GM12878 (cell line): ENCODE data around the gene TOX2. TPM values are rescaled to one million over a fixed set of nuclear protein-coding genes. Genes with fewer than 3 reads are reported as not detected.

Experiments
- ATAC-seq: fragments of 200-7000 bp; cut with Tn5 transposase; 3 replicates; pipeline ENCODE4 v1.9.1; 2020; ENCODE audit warnings: mild to moderate bottlenecking, moderate library complexity
- BruUV-seq: library from RNA; stranded (reverse); fragments of 400-500 nt; replicated peaks from 2 replicates; lab custom pipeline; 2021; lab: Mats Ljungman, UMichigan
- CTCF ChIA-PET: fragments of 300-600 bp; sonication (Branson Sonifier 250); formaldehyde crosslinking; extraction: SDS; loops from one replicate; lab custom pipeline; 2021; ENCODE audit warnings: inconsistent platforms; lab: Yijun Ruan, JAX
- POLR2A ChIA-PET: fragments of 350-600 bp; formaldehyde crosslinking; extraction: SDS; loops from one replicate; lab custom pipeline; 2021; ENCODE audit warnings: inconsistent platforms; lab: Charles Lee
- RAD21 ChIA-PET: fragments of 300-600 bp; sonication (Branson Sonifier 250); formaldehyde crosslinking; loops from one replicate; lab custom pipeline; 2023; ENCODE audit warnings: antibody characterized with exemption; ENCODE audit not compliant: unreplicated experiment; lab: Charles Lee
- SMC1A ChIA-PET: fragments of 300-600 bp; sonication (Branson Sonifier 250); formaldehyde crosslinking; loops from one replicate; lab custom pipeline; 2023; ENCODE audit not compliant: unreplicated experiment, uncharacterized antibody; lab: Charles Lee
- DNase-seq: peaks from one replicate; pipeline ENCODE4 v3.0.0-alpha.2; 2011; ENCODE audit warnings: low read depth, low spot score
- FAIRE-seq: peaks from 3 replicates; lab custom pipeline; 2011; peaks lifted over from hg19 to GRCh38; lab: Jason Lieb, UNC
- H2AFZ ChIP-seq: 2 replicates; pipeline ENCODE4 v1.6.0; 2011; ENCODE audit warnings: low read depth, low read length, control low read depth; ENCODE audit not compliant: control insufficient read depth
- H3K27ac ChIP-seq: 2 replicates; pipeline ENCODE4 v1.5.1; 2011; ENCODE audit warnings: control low read depth; ENCODE audit not compliant: control insufficient read depth, insufficient read depth
- H3K27me3 ChIP-seq, 2 experiments: replicated peaks in 1 of 2; 2 replicates each; pipeline versions ENCODE4 v1.6.0 to v1.6.1; 2011; ENCODE audit warnings: low read length in 1 of 2; ENCODE audit not compliant: control insufficient read depth in 2 of 2, insufficient read depth in 2 of 2
- H3K36me3 ChIP-seq, 2 experiments: 2 replicates each; pipeline ENCODE4 v1.5.1; 2011; ENCODE audit warnings: low read length in 1 of 2; ENCODE audit not compliant: control insufficient read depth in 2 of 2, insufficient read depth in 2 of 2
- H3K4me1 ChIP-seq: 2 replicates; pipeline ENCODE4 v1.6.1; 2011; ENCODE audit warnings: mild to moderate bottlenecking, low read length, moderate library complexity, mixed read lengths; ENCODE audit not compliant: control insufficient read depth, insufficient read depth
- H3K4me2 ChIP-seq: 2 replicates; pipeline ENCODE4 v1.6.0; 2011; ENCODE audit warnings: control low read depth; ENCODE audit not compliant: control insufficient read depth, insufficient read depth
- H3K4me3 ChIP-seq: fragments of 200-600 bp; sonication (generic); 2 replicates; pipeline ENCODE4 v1.5.1; 2016
- H3K79me2 ChIP-seq: 2 replicates; pipeline ENCODE4 v1.6.0; 2011; ENCODE audit warnings: low read length; ENCODE audit not compliant: control insufficient read depth, insufficient read depth
- H3K9ac ChIP-seq: 2 replicates; pipeline ENCODE4 v1.8.0; 2011; ENCODE audit warnings: low read length, control low read depth, mixed read lengths; ENCODE audit not compliant: control insufficient read depth, insufficient read depth
- H3K9me3 ChIP-seq: replicated peaks from 3 replicates; pipeline ENCODE4 v1.5.1; 2011; ENCODE audit warnings: mild to moderate bottlenecking, low read length; ENCODE audit not compliant: control insufficient read depth, insufficient read depth
- H4K20me1 ChIP-seq: 2 replicates; pipeline ENCODE4 v1.6.0; 2011; ENCODE audit not compliant: control insufficient read depth, insufficient read depth
- FOS ChIP-seq: IDR thresholded peaks from 3 replicates; pipeline ENCODE4 v1.6.1; 2011; ENCODE audit warnings: borderline replicate concordance; ENCODE audit not compliant: insufficient read length; ENCODE audit errors: extremely low read depth
- FOXK2 ChIP-seq: fragments of 450-650 bp; IDR thresholded peaks from 2 replicates; pipeline ENCODE4 v1.6.1; 2017; ENCODE audit warnings: mild to moderate bottlenecking, moderate library complexity
- FOXM1 ChIP-seq: IDR thresholded peaks from 2 replicates; pipeline ENCODE4 v1.6.1; 2012; ENCODE audit warnings: low read depth, mild to moderate bottlenecking, inconsistent platforms, low read length, moderate library complexity
- NFXL1 ChIP-seq: fragments of 450-650 bp; IDR thresholded peaks from 2 replicates; pipeline ENCODE4 v1.6.1; 2017; ENCODE audit warnings: antibody characterized with exemption, mild to moderate bottlenecking, borderline replicate concordance
- NRF1 ChIP-seq: conservative IDR thresholded peaks from 2 replicates; pipeline ENCODE4 v1.6.1; 2011; ENCODE audit warnings: mild to moderate bottlenecking, low read depth, low read length, improper control_type of control experiment
- ZNF274 ChIP-seq: IDR thresholded peaks from one replicate; pipeline ENCODE4 v1.8.0; 2011; ENCODE audit not compliant: insufficient read length, insufficient read depth
- ZSCAN29 ChIP-seq: fragments of 450-650 bp; IDR thresholded peaks from 2 replicates; pipeline ENCODE4 v1.6.1; 2017; ENCODE audit warnings: mild to moderate bottlenecking, moderate library complexity
- WGBS: methylation state at CpG from one replicate; pipeline ENCODE4 v1.1.6; 2016; ENCODE audit warnings: low lambda C conversion rate; ENCODE audit not compliant: insufficient replicate concordance, insufficient coverage; ENCODE audit errors: missing lambda C conversion rate; 5-methylcytosine and 5-hydroxymethylcytosine counted together
- in situ Hi-C: fragments of 300-500 bp; cut with MboI; formaldehyde crosslinking; loops from 9 replicates; pipeline ENCODE4 v1.14.3; 2018; ENCODE audit warnings: mixed read lengths
- intact Hi-C: fragments of 100-400 bp; cut with micrococcal nuclease; formaldehyde crosslinking; loops from one replicate; pipeline ENCODE4 v1.14.2; 2022; ENCODE audit not compliant: unreplicated experiment
- polyA plus RNA-seq, 11 experiments: library from polyadenylated mRNA; depleted of rRNA in 4 of 11; unstranded in 6 of 11; stranded (reverse) in 5 of 11; fragments of >200 nt; fragmentation: Nextera tagmentation in 4 of 11; fragmentation: Illumina TruSeq in 1 of 11; extraction: Ambion mirVana in 4 of 11; extraction: Trizol in 1 of 11; gene quantifications; 1 replicate in 1 of 11; 2 replicates in 10 of 11; pipeline versions ENCODE4 v1.2.1 to v1.2.3, GENCODE V29; 2011 to 2016; ENCODE audit warnings: inconsistent platforms in 2 of 11, missing spikeins in 2 of 11, low read depth in 1 of 11
- total RNA-seq, 4 experiments: library from RNA; depleted of rRNA in 3 of 4; stranded (reverse); fragments of >200 nt in 3 of 4; fragmentation: Illumina TruSeq in 1 of 4; extraction: Trizol in 1 of 4; gene quantifications; 2 replicates each; pipeline versions ENCODE4 v1.2.1 to v1.2.3, GENCODE V29; 2013 to 2021
- TF ChIP-seq, protein P1 (sequence below): fragments of 450-650 bp; IDR thresholded peaks from 2 replicates; pipeline ENCODE4 v1.6.1; 2017; ENCODE audit warnings: antibody characterized with exemption, mild to moderate bottlenecking, moderate library complexity
- TF ChIP-seq, protein P2 (sequence below): IDR thresholded peaks from 2 replicates; pipeline ENCODE4 v1.6.1; 2011; ENCODE audit warnings: mild to moderate bottlenecking, low read depth, low read length, moderate library complexity; ENCODE audit not compliant: insufficient replicate concordance
- TF ChIP-seq, protein P3 (sequence below): fragments of 450-650 bp; IDR thresholded peaks from 2 replicates; pipeline ENCODE4 v1.6.1; 2017; ENCODE audit warnings: mild to moderate bottlenecking, moderate library complexity
- TF ChIP-seq, protein P4 (sequence below): IDR thresholded peaks from 2 replicates; pipeline ENCODE4 v1.6.1; 2011; ENCODE audit warnings: borderline replicate concordance, low read depth, mild to moderate bottlenecking, moderate library complexity, mixed read lengths, low read length; ENCODE audit not compliant: insufficient read depth; ENCODE audit errors: extremely low read length
- TF ChIP-seq, protein P5 (sequence below): fragments of 450-650 bp; IDR thresholded peaks from 2 replicates; pipeline ENCODE4 v1.6.1; 2017; ENCODE audit warnings: low read depth, mild to moderate bottlenecking, moderate library complexity

TOX2 gene
- total and polyA plus RNA-seq, 10 of the 15 experiments (the other 5 are each of a cell fraction or from before 2014, with no cell fraction given) = 2.6 to 40.5 (median 7.9) TPM

DNA sequence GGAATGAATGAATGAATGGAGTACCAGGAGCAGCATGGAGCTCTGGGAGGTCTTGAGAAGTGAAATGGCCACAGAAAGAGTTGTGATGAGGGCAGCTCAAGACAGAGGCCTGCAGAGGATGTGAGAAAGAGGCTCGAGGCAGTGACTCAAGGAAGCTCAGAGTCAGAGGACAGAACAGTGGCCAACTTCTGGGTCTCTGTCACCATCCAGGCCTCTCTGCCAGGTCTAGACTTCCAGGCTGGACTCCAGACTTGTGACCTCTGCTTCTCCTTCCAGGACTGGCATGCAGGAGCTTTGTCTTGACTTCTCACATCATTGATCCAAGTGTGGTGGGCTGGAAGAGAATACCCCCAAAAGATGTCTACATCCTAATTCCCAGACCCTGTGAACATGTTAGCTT, 119.8 kb downstream of the TOX2 start:
- in situ Hi-C loops (no loop called here), intact Hi-C loops (no loop called here)
- WGBS = 6% methylated on average over 1 of the region's 1 CpG
- ChIA-PET POLR2A (no interaction called here), CTCF (interaction anchor here (1.7 kb wide), 1 partner anchor 33 kb away, joined by 5 read pairs; no protein-coding TSS in a partner anchor), SMC1A (interaction anchor here (1.2 kb wide), 1 partner anchor 11 kb away, joined by 3 read pairs; no protein-coding TSS in a partner anchor), RAD21 (interaction anchor here (0.6 to 1.2 kb wide), 2 partner anchors 92 to 586 kb away, joined by 3 to 4 read pairs; no protein-coding TSS in a partner anchor)
- Histone ChIP-seq H3K4me1 (peaks cover 8% of the 10 kb centered on the region), H2AFZ (no peak overlapping the region), H3K9me3 (no peaks in the 10 kb centered on the region; the same call in 2 of the 3 replicates), H3K4me2 (no peak overlapping the region), H3K9ac (no peak overlapping the region), H3K27me3 (no peaks in the 10 kb centered on the region), H3K4me3 (no peak overlapping the region), H3K79me2 (no peaks in the 10 kb centered on the region), H4K20me1 (no peaks in the 10 kb centered on the region), H3K36me3 (no peaks in the 10 kb centered on the region), H3K27ac (no peak overlapping the region)
- FAIRE-seq (peak; percentile 7), ATAC-seq (no peak), DNase-seq (no peak)
- no TSS peak for BruUV-seq
- TF ChIP-seq NFXL1 (no peak), FOXK2 (no peak), FOXM1 (no peak), FOS (no peak), ZSCAN29 (no peak), NRF1 (no peak), ZNF274 (no peak)
- TF ChIP-seq, protein P1, sequence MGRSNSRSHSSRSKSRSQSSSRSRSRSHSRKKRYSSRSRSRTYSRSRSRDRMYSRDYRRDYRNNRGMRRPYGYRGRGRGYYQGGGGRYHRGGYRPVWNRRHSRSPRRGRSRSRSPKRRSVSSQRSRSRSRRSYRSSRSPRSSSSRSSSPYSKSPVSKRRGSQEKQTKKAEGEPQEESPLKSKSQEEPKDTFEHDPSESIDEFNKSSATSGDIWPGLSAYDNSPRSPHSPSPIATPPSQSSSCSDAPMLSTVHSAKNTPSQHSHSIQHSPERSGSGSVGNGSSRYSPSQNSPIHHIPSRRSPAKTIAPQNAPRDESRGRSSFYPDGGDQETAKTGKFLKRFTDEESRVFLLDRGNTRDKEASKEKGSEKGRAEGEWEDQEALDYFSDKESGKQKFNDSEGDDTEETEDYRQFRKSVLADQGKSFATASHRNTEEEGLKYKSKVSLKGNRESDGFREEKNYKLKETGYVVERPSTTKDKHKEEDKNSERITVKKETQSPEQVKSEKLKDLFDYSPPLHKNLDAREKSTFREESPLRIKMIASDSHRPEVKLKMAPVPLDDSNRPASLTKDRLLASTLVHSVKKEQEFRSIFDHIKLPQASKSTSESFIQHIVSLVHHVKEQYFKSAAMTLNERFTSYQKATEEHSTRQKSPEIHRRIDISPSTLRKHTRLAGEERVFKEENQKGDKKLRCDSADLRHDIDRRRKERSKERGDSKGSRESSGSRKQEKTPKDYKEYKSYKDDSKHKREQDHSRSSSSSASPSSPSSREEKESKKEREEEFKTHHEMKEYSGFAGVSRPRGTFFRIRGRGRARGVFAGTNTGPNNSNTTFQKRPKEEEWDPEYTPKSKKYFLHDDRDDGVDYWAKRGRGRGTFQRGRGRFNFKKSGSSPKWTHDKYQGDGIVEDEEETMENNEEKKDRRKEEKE = no peak
- TF ChIP-seq, protein P2, sequence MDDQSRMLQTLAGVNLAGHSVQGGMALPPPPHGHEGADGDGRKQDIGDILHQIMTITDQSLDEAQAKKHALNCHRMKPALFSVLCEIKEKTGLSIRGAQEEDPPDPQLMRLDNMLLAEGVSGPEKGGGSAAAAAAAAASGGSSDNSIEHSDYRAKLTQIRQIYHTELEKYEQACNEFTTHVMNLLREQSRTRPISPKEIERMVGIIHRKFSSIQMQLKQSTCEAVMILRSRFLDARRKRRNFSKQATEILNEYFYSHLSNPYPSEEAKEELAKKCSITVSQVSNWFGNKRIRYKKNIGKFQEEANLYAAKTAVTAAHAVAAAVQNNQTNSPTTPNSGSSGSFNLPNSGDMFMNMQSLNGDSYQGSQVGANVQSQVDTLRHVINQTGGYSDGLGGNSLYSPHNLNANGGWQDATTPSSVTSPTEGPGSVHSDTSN = no peak
- TF ChIP-seq, protein P3, sequence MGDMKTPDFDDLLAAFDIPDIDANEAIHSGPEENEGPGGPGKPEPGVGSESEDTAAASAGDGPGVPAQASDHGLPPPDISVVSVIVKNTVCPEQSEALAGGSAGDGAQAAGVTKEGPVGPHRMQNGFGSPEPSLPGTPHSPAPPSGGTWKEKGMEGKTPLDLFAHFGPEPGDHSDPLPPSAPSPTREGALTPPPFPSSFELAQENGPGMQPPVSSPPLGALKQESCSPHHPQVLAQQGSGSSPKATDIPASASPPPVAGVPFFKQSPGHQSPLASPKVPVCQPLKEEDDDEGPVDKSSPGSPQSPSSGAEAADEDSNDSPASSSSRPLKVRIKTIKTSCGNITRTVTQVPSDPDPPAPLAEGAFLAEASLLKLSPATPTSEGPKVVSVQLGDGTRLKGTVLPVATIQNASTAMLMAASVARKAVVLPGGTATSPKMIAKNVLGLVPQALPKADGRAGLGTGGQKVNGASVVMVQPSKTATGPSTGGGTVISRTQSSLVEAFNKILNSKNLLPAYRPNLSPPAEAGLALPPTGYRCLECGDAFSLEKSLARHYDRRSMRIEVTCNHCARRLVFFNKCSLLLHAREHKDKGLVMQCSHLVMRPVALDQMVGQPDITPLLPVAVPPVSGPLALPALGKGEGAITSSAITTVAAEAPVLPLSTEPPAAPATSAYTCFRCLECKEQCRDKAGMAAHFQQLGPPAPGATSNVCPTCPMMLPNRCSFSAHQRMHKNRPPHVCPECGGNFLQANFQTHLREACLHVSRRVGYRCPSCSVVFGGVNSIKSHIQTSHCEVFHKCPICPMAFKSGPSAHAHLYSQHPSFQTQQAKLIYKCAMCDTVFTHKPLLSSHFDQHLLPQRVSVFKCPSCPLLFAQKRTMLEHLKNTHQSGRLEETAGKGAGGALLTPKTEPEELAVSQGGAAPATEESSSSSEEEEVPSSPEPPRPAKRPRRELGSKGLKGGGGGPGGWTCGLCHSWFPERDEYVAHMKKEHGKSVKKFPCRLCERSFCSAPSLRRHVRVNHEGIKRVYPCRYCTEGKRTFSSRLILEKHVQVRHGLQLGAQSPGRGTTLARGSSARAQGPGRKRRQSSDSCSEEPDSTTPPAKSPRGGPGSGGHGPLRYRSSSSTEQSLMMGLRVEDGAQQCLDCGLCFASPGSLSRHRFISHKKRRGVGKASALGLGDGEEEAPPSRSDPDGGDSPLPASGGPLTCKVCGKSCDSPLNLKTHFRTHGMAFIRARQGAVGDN = no peak
- TF ChIP-seq, protein P4, sequence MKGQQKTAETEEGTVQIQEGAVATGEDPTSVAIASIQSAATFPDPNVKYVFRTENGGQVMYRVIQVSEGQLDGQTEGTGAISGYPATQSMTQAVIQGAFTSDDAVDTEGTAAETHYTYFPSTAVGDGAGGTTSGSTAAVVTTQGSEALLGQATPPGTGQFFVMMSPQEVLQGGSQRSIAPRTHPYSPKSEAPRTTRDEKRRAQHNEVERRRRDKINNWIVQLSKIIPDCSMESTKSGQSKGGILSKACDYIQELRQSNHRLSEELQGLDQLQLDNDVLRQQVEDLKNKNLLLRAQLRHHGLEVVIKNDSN = no peak
- TF ChIP-seq, protein P5, sequence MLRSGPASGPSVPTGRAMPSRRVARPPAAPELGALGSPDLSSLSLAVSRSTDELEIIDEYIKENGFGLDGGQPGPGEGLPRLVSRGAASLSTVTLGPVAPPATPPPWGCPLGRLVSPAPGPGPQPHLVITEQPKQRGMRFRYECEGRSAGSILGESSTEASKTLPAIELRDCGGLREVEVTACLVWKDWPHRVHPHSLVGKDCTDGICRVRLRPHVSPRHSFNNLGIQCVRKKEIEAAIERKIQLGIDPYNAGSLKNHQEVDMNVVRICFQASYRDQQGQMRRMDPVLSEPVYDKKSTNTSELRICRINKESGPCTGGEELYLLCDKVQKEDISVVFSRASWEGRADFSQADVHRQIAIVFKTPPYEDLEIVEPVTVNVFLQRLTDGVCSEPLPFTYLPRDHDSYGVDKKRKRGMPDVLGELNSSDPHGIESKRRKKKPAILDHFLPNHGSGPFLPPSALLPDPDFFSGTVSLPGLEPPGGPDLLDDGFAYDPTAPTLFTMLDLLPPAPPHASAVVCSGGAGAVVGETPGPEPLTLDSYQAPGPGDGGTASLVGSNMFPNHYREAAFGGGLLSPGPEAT = no peak
